Inflammatory macrophage treated with lipopolysaccharide for 4 hours (primary cell): ENCODE data around the gene PGC.

Source experiments
- DNase-seq: peaks from one replicate; pipeline ENCODE4 v3.0.0-alpha.2; 2020

The PGC gene

DNA sequence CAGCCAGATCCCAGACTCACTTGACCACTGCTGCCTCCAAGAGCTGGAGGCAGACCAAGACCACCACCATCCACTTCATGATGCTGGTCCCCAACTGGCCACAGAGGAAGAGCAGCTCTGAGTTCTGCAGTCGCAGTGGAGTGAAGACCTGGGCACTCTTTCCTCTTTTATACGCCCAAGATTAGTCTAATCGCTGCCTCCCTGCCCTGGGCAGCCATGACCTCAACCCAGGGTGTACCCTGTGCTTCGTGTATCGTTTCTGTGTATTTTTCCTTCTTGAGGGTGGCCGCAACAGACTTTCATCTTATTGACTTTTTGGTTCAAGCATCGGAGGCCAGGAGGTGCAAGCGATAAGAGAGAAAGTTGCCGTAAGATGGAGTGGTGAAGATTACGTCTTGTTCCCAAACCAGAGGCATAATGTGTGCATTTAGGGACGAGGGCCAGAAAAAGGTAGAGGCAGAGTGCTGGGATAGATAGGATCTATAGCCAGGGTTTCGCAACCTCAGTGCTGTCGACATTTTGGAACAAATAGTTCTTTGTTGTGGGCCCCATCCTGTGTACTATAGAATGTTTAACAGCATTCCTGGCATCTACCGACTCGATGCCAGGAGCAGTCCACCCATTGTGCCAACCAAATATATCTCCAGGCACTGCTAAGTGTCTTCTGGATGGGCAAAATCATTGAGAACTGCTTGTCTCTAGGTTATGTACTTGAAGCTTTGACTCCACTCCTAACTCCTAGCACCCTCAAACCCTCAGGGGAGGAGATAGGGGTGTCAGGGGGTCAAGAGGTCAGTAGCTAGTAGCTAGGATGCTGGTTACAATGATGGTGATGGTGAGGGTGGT lies at the start of gene PGC:
TSS of gene PGC (minus strand) at position 142 of the 846 bp plus-strand sequence. CDS start at position 79, 63 bp downstream.
- DNase-seq, result no peak

DNA sequence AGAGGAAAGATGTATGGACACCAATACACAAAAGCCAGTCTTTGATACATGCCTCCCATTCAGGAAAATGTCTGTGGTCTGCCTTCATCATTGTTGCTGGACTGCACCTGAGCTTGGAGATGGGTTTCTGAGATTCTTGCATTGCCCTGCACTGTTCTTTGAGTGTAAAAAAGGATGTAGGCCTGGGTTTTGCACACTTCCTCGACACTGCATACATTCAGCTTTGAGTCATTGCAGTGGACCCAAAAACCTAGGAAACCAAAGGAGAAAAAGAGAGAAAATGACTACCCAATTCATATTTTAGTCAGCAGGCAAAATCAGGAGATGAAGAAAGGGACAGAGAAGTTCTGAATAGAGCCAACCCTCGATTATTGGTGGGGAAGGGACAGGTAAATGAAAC lies 49.3 kb upstream of the PGC start:
- no peak for DNase-seq

DNA sequence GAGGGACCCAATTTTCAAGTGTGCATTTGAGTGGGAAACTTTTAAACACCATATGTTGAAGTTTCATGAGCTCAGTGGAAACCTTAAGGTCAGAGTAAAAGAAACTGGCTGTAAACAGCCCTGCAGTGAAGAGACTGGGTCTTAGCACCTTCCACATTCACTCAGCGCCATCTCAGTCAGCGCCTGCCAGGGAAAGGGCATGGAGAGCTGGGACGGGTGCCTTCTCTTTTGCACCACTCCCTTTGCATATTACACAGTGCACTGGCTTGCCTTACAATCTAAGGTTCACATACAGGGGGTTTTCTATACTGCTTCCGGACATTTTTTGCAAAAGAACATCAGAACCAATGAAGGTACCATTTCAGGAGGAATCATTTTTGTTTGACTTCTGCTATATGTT lies 44.8 kb upstream of the PGC start:
- DNase-seq, result no peak

DNA sequence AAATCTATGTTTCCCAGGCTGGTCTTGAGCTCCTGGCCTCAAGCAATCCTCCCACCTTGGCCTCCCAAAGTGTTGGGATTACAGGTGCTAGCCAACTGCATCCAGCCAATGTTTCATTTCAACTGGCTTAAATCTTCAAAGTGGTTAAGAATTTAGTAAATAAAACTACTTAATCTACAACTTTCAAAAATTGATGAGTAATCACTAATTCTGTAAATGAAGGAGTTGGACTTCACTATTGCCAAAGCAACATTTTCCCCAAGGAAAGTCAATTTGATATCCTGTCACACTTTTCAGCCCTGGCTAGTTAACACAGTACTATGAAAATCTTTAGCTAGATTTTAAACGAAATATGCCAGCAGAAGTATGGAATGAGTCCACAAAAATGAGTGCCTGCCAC lies 44.1 kb upstream of the PGC start:
- DNase-seq, result no peak

DNA sequence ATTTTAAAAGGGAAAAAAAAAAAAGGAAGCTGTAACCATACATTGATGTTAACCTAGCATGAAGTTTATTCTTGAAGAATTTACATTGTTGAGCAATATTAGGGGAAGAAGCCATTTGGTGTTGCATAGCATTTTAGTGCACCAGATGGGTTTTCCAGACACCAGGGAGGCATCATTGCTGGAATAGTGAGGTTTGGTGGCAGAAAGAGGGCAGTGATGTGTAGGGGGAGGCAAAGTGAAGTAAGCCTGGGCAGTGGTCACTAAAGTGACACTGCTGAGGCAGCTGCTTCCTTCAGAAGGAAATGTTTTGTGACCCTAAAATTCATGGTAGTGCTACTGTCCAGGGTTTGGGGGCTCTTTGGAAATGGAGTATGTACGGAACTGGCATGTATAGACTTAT lies 42.8 kb upstream of the PGC start:
- DNase-seq, result peak; percentile 83

DNA sequence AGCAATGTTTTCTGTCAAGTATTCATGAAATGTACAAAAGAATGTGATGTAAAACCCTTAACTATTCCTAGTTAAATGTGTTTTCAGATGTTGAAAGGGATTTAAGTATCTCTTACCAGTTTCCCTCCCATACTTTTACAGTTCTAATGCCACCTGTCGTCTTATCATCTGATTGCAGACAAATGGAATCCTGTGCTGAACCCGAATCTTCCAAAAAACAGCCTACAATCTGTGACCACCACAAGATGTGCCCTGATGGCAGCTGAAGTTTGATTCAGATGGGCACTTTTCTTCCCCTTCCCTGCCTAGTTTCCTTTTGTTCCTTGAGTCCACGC lies 42.2 kb upstream of the PGC start:
- DNase-seq, result no peak

DNA sequence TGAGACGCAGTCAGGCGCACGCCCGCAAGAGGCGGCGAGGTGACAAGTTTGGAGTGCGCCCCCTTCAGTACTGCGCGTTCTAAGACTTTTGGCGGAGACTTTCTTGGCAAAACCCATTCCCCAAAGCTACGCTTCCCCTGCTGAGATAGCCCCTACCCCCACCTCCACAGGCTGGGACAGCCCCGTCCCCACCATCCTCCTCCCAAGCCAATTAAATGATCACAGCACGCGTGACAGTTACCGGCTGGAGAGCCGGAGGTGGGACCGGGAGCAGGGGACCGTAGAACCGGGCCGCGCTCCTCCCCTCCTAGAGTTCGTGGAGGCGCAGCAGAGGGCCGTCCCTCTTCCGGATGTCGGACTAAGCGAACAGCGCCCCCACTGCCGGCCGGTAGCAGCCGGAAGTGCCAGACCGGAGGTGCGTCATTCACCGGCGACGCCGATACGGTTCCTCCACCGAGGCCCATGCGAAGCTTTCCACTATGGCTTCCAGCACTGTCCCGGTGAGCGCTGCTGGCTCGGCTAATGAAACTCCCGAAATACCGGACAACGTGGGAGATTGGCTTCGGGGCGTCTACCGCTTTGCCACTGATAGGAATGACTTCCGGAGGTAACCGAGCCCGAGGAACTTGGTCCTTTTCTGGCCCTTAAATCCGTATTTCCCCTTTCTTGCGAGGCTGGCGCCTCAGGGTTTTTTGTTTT lies 40.2 kb upstream of the PGC start, which contains the start of gene TOMM6:
TSS of gene TOMM6 (plus strand) at position 476 of the 699 bp plus-strand sequence. CDS start at position 480, 4 bp downstream.
- peak; percentile 95 for DNase-seq

DNA sequence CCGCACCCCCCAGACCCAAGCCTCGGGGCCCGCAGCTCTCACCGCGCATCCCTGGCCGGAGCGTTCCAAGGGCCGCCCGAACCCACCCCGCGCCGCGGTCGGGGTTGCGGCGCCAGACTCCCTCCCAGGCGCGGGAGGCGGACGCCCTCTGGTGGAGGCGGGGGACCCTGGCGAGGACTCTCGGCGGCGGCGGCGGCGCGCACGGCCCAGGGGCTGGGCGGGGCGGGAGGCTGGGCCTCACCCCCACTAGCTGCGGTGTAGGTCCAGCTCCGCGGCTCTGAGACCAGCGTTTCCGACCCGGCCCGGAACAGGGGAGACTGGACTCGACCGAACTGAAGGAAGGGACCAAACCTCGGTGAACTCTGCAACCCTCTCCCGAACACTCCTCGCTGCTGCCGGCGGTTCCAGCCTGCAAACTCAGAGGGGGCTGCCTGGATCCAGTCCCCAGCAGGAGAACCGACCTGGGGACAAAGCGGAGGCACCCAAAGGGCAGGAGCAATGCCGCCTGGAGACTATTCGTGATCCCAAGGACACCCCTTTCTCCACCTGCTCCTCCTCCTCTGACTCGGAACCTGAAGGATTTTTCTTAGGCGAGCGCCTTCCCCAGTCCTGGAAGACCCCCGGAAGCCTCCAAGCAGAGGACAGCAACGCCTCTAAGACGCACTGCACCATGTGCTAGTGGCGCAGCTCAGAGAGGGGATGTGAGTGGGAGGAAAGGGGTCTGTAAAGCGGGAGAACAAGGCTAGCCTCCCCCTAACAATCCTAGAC lies 39.4 kb upstream of the PGC start:
- DNase-seq, result peak; percentile 80

DNA sequence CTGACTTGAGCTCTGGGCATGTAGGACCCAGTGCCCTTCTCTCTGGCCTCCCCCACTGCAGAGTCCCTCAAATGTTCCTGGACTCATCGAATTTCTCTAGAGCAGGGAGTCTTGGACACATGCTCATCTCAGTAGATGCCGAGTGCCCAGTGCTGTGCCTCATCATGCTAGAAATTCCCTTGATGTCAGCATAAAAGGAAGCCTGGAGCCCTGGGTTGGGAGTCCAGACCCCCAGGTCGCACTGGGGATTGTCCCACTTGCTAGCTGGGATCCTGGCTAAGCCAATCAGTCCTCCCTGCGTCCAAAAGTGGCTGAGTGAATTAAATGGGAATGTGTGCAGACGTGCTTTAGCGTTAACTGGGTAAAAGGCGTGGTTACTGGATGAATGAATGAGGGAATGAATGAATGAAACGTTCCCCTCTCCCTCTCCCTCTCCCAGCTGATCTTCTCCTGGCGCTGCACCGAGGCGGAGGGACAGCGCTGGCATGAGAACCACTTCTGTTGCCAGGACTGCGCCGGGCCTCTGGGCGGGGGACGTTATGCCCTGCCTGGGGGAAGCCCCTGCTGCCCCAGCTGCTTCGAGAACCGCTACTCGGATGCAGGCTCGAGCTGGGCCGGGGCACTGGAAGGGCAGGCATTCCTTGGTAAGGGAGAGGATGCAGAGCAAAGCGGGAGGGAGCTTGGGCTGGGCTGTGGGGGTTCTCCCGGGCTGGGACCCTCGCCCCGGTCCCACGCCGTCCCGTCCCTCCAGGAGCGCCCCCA lies 38.7 kb upstream of the PGC start:
- no peak for DNase-seq

DNA sequence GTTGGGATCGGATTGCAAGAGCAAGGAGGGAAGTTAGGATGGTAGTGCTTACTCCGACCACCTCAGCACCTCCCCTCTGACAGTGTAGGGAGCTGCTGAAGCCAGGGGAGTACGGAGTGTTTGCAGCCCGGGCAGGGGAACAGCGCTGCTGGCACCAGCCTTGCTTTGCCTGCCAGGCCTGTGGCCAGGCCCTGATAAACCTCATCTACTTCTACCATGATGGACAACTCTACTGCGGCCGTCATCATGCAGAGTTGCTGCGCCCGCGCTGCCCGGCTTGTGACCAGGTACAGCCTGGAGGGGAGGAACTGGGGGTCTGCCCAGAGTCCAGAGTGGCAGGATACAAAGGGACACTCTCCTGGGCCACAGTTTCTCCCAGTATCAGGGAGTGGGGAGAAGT lies 38.1 kb upstream of the PGC start:
- DNase-seq, result no peak

DNA sequence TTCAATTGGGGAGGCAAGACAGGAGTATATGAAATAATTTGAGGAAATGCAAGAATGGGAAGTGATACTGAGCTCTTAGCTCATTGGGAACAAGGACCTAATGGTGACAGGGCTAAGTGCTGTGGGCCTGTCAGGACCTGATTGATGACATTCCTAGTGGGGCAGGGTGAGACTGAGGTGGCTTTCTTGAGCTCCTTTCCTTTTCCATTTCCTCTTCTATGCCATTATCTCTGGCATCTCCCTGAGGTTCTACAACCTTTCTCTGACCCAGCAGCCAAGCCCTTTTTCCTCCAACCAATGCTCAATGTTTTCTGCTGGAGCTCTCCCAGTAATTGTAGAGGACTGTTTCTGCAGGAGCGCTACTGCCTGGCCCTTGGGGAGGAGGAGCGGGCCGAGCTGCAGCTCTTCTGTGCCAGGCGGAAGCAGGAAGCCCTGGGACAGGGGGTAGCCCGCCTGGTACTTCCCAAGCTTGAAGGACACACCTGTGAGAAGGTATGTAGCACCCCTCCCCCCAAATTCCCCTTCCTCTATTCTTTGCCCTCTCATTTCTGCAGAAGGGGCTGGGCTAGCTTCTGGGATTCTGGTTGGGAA lies 37.5 kb upstream of the PGC start:
- DNase-seq, result peak; percentile 89

DNA sequence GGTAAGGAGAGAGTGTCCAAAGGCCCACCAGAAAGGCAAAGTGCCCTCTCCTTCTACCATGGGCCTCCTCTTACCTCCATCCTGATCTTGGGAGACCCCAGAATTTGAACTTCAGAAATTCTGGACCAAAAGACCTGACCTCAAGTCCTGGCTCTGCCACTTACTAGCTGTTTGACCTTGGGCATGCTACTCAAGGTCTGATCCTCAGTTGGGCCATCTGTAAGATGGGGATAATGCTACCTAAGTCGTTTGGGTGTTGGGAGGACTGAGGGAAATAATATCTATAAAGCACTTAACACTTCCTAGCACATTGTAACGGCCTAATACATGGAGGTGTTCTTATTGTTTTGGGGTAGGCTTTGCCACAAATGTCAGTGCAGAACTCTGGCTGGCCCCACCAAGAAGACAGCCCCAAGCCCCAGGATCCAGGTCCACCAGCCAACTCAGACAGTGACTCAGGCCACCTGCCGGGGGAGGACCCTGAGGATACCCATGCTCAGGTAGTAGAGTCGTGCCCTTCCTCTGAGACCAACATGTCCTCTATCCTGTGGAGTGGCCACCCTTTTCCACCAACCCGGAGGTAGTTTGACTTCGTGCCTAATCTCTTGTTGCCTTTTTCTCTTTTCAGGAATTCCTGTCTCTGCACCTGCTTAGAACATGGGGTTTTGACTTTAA lies 36.0 kb upstream of the PGC start:
- no peak for DNase-seq

DNA sequence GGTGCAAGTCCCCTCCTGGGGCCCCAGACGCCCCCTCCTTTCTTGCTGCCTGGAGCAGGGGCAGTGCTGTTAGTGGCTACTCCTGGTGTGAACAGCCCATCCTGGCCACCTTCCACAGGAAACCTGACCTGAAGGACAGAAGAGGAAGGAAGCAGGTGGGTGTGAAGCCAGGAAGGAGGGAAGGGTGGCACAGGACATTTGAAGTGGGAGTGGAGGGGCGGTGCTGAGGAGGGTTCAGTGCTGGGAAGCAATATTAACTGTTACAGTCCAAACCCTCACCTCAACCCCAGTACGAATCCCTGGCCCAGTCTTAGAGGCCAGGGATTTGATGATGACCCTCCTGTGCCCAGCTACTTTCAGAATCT lies 34.2 kb upstream of the PGC start:
- DNase-seq, result no peak

DNA sequence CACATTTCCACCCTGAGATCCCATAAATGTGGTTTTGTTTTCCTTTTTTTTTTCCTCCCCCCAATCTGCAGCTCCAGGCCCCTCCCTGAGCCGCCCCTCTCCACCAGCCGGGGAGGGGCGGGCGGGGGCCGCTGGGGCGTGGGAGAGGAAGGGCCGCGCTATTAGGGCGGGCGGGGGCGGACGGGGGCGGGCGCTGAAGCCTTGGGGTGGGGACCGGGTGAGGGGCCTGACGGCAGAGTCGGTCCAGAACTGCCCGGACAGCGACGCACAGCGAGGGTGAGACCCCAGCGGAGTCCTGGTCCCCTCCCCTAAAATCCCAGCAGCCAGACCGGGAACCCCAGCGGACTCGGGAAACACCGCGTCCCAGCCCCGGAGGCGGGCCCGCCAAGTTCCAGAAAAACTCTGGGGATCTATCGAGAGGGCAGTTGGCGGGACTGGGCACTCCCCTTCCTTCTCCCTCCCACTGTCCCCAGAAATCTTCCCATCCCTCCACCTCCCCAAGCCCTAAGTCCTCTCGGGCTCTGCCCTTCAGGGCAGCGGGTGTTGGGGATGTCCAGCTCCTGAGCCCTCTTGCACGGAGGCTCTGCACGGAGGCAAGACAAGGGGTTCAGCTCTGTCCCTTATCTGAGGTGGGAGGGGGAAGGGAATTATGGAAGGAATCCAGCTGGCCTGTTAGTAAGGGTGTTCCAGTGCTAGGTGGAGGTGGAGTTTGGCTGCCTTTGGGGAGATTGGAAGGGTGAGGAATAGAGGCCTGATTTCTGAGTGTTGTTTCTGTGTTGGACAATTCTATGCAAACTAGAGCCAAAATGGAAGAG lies 33.6 kb upstream of the PGC start, which contains the start of gene PRICKLE4:
TSS of gene PRICKLE4 (plus strand) at position 232 of the 815 bp plus-strand sequence. CDS start 2,692 bp downstream, outside the sequence.
- peak; percentile 3 for DNase-seq

DNA sequence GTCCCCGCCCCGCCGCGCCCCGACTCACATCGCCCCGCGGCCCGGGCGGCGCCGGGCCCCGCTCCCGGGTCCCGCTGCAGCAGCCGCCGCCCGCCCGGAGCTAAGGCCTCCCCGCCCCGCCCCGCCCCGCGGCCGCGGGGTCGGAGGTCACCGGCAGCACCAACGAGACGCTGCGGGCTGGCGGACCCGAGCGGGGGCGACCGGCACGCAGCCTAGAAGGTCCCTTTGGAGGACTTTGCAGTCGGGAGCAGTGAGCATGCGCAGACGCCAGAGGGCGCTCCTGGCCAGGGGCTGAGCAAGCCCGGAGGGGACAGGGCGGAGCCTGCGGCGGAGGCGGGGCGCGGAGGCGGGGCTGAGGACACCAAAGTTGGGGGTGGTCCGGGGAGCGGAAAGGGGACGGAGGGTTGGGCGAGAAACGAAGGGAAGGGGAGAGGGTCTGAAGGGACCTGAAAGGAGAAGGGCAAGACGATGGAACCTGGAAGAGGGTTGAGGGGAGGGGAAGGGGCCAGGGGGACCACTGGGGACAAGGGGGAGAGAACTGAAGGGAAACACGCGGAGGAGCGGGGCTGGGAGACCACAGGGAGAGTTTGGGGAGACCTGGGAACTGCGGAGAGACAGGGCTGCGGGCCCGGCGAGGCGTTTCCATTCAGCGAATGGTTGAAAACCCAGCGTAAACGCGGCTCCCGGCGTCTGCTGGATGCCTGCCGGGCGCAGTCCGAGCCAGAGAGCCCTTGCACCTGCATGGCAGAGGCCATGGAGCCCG lies 32.8 kb upstream of the PGC start, which contains the start of gene FRS3:
TSS of gene FRS3 (minus strand) at position 113 of the 763 bp plus-strand sequence. CDS start 2,913 bp downstream, outside the sequence.
- peak; percentile 95 for DNase-seq

DNA sequence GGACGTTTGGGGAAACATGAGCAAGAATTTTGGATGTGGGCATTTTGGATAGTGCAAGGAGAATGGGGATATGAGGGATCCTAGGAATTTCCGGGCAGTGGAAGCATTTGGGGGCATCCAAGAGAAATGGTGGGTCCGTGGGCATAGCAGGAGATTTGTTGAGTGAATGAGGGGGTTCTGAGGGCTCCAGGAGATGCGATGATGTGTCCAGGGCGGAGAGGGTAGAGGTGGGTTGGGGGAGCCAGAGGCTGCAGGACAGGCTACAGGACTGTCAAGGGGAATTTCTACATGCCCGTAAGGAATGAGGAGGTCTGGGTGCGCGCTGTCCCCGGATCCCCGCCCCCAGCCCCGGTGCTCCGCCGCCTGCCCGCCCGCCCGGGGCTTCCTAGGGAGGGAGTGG lies 32.1 kb upstream of the PGC start:
- DNase-seq, result no peak

DNA sequence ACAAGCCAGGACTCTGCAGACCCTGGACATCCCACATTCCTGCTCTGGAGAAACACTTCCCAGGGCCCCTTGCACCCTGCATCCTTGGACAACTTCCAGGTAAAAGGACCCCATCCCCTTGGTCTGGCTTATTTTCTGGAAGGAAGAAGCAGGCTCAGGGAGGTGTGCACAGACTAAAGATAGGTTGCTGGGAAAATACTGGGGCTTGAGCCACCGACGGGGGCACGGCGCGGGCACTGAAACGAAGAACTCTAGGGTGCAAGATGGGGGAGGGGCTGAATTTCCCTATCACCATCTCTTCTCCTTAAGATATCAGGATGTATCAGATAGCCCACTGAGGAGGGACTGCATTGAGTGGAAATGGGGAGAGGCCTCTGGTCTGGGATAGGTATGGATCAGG lies 31.7 kb upstream of the PGC start:
- no peak for DNase-seq

DNA sequence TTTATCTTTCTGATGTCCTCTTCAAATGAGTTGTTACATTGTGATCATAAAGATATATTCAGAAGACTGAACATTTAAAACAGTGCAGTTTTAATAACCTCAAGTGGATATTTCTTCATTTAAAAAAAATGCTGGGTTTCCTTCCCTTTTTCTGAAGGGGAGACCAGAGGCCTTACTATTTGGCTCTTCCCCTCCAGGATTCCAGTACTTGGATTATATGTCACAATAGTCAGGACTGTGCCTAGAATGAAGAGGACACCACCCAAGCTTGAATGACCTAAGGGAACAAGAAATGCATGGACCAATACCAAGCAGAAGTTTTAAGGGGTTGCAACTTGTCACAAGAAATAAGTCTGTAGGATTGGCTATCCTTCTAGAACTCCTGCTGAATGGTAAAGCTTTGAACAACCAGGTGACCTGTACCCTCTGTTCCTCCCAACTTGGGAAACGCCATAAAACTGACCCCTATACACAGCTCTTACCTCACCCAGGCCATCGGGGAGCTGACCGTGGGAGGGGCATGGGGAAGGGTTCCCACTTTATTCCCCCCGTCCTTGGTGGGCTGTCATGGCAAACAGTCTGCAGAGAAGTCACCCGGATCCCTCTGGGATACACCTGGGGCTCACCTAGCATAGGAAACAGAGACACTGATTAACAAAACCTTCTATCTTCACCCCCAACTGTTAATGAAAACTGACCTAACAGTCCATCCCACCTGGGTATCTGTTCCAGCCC lies 30.5 kb upstream of the PGC start:
- peak; percentile 63 for DNase-seq

DNA sequence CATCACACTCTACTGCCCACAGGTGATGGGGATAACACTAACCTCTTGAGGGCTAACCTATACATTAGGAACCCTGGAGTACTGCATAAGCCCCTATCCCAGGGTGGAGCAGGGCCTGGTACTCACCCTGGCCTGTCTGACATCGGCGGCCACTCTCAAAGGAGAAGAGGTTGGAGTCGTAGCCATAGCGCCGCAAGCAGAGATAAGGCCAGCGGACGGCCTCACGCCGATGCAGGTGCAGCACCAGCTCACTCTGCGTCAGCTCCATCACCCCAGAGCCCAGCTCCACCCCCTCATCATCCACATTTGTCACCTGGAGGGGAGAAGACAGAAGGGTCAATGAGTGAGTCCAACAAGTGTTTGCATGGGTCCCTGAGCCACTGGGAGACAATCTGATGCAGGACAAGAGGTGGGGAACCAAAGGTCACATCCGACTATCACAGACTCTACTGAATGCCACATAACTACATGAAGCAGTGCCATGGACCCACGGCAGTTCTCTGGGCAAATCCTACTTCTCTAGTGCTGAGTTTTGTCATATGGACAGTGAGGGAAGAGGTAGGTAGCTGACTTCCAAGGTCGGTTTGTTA lies 28.2 kb upstream of the PGC start:
- no peak for DNase-seq
